ENCODE results near the gene MGAT4C. TPM values are rescaled to one million over a fixed set of nuclear protein-coding genes. Genes with fewer than 3 reads are reported as not detected.

The MGAT4C gene
- total and polyA plus RNA-seq, 2 experiments from 2014 or later: 2.9 to 4.8 TPM

GRCh38 chr12:86186449-86186848, 69.7 kb downstream of the MGAT4C start:
- H3K27ac ChIP-seq: no peak overlapping the region
- DNase-seq (ENCODE audit: low spot score): no peak
- no peaks in the 10 kb centered on the region for H3K4me1 ChIP-seq (ENCODE audit: insufficient read depth)
- H3K9me2 ChIP-seq (replicated peaks; ENCODE audit: insufficient read depth): no peaks in the 10 kb centered on the region
- H3K27me3 ChIP-seq: no peaks in the 10 kb centered on the region
- no peak overlapping the region for H3K4me2 ChIP-seq
- H3K9me3 ChIP-seq (ENCODE audit: low read depth): no peaks in the 10 kb centered on the region
- no peak overlapping the region for H3K4me3 ChIP-seq
- TF ChIP-seq EZH2phosphoT487 (IDR thresholded peaks at IDR 0.05; ENCODE audit: low read depth, severe bottlenecking, unreplicated experiment) (no peak), CTCF (IDR thresholded peaks at IDR 0.05; ENCODE audit: poor library complexity) (no peak), EZH2 (IDR thresholded peaks at IDR 0.05; ENCODE audit: borderline replicate concordance) (no peak)
- no peak overlapping the region for H2AFZ ChIP-seq
- no peaks in the 10 kb centered on the region for H3K79me2 ChIP-seq
- no peaks in the 10 kb centered on the region for H3K36me3 ChIP-seq (replicated peaks; ENCODE audit: insufficient read depth, low read depth)
- WGBS (ENCODE audit: low lambda C conversion rate, missing lambda C conversion rate): 72% methylated on average over 2 of the region's 2 CpGs
- H4K20me1 ChIP-seq (ENCODE audit: insufficient read depth, poor library complexity, severe bottlenecking): no peaks in the 10 kb centered on the region

DNA sequence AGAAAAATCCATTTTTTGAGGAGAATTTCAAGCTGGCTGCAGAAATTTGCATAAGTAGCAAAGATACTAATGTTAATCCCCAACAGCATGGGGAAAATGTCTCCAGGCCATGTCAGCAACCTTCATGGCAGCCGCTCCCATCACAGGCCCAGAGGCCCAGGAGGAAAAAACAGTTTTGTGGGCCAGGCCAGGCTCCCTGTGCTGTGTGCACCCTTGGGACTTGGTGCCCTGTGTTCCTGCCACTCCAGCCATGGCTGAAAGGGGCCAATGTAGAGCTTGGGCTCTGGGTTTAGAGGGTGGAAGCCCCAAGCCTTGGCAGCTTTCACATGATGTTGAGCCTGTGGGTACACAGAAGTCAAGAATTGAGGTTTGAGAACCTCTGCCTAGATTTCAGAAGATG, 76.3 kb downstream of the MGAT4C start:
- no peak for TF ChIP-seq EZH2 (IDR thresholded peaks at IDR 0.05; ENCODE audit: borderline replicate concordance)
- TF ChIP-seq CTCF (IDR thresholded peaks at IDR 0.05; ENCODE audit: poor library complexity): no peak
- no peak for TF ChIP-seq EZH2phosphoT487 (IDR thresholded peaks at IDR 0.05; ENCODE audit: low read depth, severe bottlenecking, unreplicated experiment)
- no peak for DNase-seq (ENCODE audit: low spot score)
- Histone ChIP-seq H4K20me1 (ENCODE audit: insufficient read depth, poor library complexity, severe bottlenecking) (no peaks in the 10 kb centered on the region), H3K27ac (no peak overlapping the region), H3K36me3 (replicated peaks; ENCODE audit: insufficient read depth, low read depth) (no peaks in the 10 kb centered on the region), H3K4me2 (no peak overlapping the region), H3K27me3 (no peaks in the 10 kb centered on the region), H3K9me2 (replicated peaks; ENCODE audit: insufficient read depth) (no peaks in the 10 kb centered on the region), H3K4me1 (ENCODE audit: insufficient read depth) (no peaks in the 10 kb centered on the region), H3K9me3 (ENCODE audit: low read depth) (no peaks in the 10 kb centered on the region), H3K79me2 (no peaks in the 10 kb centered on the region), H2AFZ (no peak overlapping the region), H3K4me3 (no peak overlapping the region)
- WGBS (ENCODE audit: low lambda C conversion rate, missing lambda C conversion rate): 100% methylated on average over 1 of the region's 1 CpG

- H2AFZ ChIP-seq: no peak overlapping the region
- DNase-seq (ENCODE audit: low spot score): no peak
- no peaks in the 10 kb centered on the region for H4K20me1 ChIP-seq (ENCODE audit: insufficient read depth, poor library complexity, severe bottlenecking)
- H3K27ac ChIP-seq: no peak overlapping the region
- H3K9me3 ChIP-seq (ENCODE audit: low read depth): no peaks in the 10 kb centered on the region
- H3K4me1 ChIP-seq (ENCODE audit: insufficient read depth): no peaks in the 10 kb centered on the region
- H3K4me2 ChIP-seq: no peak overlapping the region
- WGBS (ENCODE audit: low lambda C conversion rate, missing lambda C conversion rate): 93% methylated on average over 2 of the region's 2 CpGs
- no peaks in the 10 kb centered on the region for H3K9me2 ChIP-seq (replicated peaks; ENCODE audit: insufficient read depth)
- H3K4me3 ChIP-seq: no peak overlapping the region
- H3K36me3 ChIP-seq (replicated peaks; ENCODE audit: insufficient read depth, low read depth): no peaks in the 10 kb centered on the region
- H3K79me2 ChIP-seq: no peaks in the 10 kb centered on the region
- no peaks in the 10 kb centered on the region for H3K27me3 ChIP-seq
- TF ChIP-seq EZH2phosphoT487 (IDR thresholded peaks at IDR 0.05; ENCODE audit: low read depth, severe bottlenecking, unreplicated experiment): no peak
- TF ChIP-seq CTCF (IDR thresholded peaks at IDR 0.05; ENCODE audit: poor library complexity): no peak
- no peak for TF ChIP-seq EZH2 (IDR thresholded peaks at IDR 0.05; ENCODE audit: borderline replicate concordance)
Observed at GRCh38 chr12:86174188-86174587, 82.0 kb downstream of the MGAT4C start.

Measured in hepatocyte (in vitro differentiated cells).